GM18520 (cell line): ENCODE data around the gene CLDN18.

Experiments used
- ATAC-seq: cut with Tn5 transposase; IDR thresholded peaks from one replicate; pipeline ENCODE4 v1.9.1; 2021; ENCODE audit not compliant: unreplicated experiment

Gene CLDN18

GRCh38 chr3:138023754-138024153, 13.8 kb downstream of the CLDN18 start:
- ATAC-seq = peak; percentile 43

DNA sequence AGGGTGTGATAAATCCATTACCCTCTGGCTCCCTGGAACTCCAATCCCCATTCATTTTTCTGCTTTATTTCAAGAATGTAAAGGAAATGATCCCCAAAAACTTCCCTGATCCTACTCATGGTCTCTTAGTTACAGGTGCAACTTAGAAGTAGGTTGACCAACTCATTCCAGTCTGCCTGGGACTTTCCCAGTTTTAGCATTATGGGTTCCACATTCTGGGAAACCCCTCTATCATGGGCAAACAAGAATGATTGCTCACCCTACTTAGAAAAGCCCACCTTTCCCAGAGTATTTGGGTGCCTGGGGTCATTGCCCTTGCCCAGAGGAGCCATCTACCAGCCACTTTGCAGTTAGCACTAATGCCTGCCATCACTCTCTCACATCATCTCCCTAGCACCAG, 15.6 kb downstream of the CLDN18 start:
- no peak for ATAC-seq

DNA sequence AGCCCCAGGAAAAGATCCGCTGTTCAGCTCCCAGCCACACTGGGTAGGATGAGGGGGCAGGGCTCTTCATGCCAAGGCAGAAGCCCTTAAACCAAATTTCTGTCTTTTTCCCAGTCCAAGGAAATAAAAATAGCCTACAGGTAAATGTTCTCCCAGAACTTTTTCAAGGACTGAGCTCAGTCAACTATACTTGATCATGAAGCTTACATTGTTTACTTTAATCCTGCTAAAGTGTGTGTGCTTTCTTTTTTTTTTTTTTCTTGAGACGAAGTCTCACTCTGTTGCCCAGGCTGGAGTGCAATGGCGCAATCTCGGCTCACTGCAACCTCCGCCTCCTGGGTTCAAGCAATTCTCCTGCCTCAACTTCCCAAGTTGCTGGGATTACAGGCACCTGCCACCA, 17.9 kb downstream of the CLDN18 start:
- ATAC-seq = no peak

GRCh38 chr3:138030734-138031280, 20.8 kb downstream of the CLDN18 start:
- ATAC-seq = no peak

DNA sequence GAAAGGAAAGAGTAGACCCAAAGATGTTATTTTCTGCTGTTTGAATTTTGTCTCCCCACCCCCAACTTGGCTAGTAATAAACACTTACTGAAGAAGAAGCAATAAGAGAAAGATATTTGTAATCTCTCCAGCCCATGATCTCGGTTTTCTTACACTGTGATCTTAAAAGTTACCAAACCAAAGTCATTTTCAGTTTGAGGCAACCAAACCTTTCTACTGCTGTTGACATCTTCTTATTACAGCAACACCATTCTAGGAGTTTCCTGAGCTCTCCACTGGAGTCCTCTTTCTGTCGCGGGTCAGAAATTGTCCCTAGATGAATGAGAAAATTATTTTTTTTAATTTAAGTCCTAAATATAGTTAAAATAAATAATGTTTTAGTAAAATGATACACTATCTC, 21.6 kb downstream of the CLDN18 start:
- ATAC-seq = no peak

GRCh38 chr3:138032567-138032966, 22.6 kb downstream of the CLDN18 start:
- peak; percentile 37 for ATAC-seq

DNA sequence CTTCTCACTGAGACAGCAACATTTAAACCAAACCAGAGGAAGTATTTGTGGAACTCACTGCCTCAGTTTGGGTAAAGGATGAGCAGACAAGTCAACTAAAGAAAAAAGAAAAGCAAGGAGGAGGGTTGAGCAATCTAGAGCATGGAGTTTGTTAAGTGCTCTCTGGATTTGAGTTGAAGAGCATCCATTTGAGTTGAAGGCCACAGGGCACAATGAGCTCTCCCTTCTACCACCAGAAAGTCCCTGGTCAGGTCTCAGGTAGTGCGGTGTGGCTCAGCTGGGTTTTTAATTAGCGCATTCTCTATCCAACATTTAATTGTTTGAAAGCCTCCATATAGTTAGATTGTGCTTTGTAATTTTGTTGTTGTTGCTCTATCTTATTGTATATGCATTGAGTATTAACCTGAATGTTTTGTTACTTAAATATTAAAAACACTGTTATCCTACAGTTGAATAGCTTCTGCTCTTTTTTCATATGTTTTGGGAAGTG, 23.3 kb downstream of the CLDN18 start:
- peak; percentile 13 for ATAC-seq

DNA sequence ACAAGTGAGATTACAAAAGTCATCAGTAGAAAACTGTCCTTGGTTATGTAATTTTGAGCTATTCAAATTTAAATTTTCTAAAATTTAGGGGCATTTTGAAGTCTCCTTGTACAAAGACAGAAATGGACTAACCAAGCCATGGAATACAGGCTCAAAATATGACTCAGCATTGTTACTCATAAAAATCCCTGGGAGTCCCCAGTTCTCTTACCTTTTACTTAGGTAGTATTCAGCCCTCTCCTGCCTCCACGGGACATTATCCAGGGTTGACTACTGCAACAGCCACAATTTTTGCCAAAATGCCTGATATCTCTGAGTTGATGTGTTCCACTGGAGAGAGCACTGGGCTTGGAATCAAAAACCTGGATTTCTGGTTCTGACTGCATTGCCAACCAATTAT, 25.0 kb downstream of the CLDN18 start:
- ATAC-seq = no peak

- no peak for ATAC-seq
These were observed 26.6 kb downstream of the CLDN18 start for GRCh38 chr3:138036572-138036971.

- ATAC-seq = no peak
These were observed 28.9 kb downstream of the CLDN18 start for GRCh38 chr3:138038725-138039462.

DNA sequence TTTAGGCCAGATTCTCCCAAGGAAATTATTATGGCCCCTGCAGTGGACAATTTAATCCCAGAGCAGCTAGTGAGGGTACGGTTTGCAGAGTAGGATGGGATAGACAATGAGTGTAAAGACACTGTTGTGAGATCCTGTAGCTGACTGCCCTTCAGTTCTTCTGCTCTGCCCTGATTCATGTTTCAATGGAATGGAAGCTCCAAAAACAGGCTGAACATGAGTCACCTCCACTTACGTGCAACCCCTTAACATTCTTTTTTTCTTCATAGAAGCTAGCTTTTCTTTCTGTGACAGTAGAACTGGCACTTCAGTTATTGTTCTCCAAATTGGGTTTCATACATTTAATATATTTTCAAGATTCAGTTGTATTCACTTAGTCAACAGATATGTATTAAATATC, 32.1 kb downstream of the CLDN18 start:
- no peak for ATAC-seq

GRCh38 chr3:138043266-138044029, 33.5 kb downstream of the CLDN18 start:
- ATAC-seq = no peak

DNA sequence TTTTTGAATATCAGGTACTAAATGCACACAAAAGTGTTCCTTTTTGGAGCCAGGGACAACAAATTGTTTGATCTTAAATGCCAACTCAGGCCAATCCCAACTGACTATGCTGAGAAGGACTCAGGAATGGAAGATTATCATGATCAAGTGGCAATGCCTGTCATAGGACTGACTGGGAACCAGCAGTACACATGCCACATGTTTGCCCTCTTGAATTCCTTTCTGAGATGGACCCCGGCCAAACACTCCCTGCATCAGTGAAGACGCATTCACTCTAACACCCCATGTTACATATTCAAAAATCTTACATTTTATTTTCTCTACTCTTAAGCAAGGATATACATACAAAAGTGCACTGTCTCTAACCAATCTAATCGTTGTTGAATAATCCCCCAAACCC, 36.1 kb downstream of the CLDN18 start:
- ATAC-seq = no peak

DNA sequence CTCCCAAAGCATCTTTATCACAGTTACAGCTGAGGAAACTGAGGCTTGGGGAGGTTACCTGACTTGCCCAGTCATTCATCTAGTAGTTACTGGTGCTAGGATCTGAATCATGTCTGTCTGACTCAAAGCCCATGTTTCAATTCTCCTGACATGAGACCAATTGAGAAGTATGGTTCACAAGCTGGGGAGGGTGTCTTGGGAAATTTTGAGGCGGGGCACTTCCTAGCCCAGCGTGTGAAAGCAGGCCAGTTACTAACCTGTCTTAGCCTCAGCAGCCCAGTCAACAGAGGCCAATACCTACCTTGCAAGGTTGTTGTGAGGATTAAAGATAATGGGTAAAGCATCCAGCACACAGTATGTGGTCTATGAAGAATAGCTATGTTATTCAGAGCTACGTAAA, 37.0 kb downstream of the CLDN18 start:
- peak; percentile 54 for ATAC-seq

GRCh38 chr3:138047596-138048158, 37.7 kb downstream of the CLDN18 start:
- no peak for ATAC-seq

- no peak for ATAC-seq
These were observed 39.4 kb downstream of the CLDN18 start for GRCh38 chr3:138049157-138049919.

DNA sequence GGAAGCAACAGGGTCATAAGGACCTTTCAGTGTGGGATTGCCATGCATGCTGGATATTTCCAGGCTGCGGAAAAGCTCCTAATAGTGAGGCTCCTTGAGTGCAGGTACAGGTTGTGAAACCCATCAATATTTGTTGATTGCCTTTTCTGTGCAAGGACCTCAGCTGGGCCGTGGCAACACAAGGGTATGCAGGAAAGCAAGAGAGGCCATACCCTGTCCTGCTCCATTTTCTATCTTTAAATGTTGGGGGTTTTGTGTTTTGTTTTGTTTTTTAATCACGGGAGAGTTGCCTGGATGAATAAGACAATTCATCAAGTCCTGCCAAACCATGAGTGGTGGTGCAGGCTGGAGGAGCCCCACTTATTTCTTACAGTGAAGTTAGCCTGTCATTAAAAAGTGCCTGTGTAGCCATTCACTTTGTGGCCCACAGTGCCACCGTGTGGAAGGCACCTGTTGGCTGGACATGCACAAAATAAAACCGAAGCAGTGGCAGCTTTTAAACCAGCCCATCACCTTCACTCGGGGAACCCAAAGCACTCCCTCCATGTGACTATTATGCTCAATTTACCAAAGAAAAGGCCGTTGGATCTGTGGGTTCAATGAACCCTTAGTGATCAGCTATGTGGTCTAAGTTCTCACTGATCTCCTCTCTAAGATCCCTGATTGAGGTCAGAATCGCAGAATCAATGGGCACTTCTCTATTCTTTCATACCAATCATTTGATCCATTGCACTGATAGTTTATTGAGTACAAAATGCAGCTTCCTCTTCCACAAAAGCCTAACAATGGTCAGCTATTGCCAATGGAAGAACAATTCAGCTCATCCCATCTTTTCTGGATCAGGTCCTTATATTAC, 42.2 kb downstream of the CLDN18 start:
- ATAC-seq = no peak

DNA sequence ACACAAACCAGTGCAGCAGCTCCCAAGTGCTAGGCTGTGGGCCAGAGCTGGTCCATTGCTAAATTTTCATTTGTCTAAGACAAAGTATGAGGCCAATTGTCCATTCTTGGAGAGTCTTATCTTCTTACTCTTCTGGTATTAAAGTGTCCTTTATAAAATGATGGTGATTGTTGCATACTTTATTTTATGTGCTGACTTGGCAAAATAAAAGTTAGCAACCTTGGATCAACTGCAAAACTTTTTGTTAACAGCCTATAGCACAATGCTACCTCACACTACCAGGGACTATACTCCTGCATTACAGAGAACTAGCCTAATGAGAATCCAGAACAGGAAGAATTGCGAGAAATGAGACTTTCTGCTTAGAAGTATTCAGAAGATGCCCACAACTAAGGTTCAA, 44.1 kb downstream of the CLDN18 start:
- ATAC-seq = no peak

DNA sequence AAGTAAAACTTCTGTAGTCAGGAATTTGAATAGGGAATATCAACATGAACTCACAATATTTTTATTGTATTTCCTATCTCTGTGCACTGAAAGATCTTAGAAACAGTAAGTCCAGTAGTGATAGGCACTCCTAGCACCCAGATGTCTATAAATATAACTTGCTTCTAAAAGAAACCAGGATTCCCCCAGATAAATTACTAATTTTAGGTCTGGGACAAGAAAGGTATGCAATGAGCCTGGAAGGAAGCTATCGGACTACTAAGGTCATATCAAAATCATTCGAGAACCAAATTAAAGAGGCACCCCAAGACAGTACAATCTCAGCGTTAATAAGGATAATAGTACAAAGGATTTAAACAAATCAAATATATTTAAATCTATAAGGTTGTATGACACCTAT, 47.4 kb downstream of the CLDN18 start:
- ATAC-seq = no peak

DNA sequence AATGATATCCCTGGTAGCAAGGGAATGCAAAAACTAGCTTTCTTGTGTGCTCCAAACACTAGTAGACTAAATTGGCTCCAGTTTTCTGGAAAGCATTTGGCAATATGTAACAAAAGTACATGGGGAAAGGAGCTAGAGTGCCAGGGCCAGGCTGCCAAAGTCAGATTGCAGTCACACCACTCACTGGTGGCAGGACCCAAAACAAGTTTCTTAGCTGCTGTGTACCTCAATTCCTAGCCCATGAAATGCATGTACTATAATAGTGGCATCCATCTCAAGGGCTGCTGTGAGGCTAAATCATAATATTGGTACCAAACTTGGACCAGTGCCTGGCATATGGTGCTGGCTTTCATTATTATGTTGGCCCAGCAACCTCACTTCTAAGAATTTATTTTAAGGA, 49.3 kb downstream of the CLDN18 start:
- no peak for ATAC-seq
